Activated T-cell treated with anti-CD3 and anti-CD28 coated beads for 24 hours (primary cell): ENCODE measurements around the gene MORF4L1.
"Not testable (repeated sequence)": the region's sequence is repeated elsewhere in the genome, so short reads cannot be mapped to it uniquely, and the experiment has no call there.

Experiments used
- DNase-seq: peaks from one replicate; pipeline ENCODE4 v3.0.0-alpha.2; 2020; ENCODE audit warnings: low read depth

MORF4L1 gene

DNA sequence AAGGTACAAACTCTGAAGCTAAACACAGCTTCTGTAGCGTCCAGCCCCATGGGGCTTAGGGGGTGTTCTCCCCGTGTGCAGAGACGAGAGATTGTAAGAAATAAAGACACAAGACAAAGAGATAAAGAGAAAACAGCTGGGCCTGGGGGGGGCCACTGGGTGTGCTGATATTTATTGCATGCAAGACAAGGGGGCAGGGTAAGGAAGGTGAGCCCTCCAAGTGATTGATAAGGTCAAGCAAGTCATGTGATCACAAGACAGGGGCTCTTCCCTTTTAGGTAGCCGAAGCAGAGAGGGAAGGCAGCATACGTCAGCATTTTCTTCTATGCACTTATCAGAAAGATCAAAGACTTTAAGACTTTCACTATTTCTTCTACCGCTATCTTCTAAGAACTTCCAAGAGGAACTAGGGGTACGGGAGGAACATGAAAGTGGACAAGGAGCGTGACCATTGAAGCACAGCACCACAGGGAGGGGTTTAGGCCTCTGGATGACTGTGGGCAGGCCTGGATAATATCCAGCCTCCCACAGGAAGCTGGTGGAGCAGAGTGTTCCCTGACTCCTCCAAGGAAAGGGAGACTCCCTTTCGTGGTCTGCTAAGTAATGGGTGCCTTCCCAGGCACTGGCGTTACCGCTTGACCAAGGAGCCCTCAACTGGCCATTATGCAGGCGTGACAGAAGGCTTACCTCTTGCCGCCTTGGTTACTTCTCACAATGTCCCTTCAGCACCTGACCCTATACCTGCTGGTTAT lies 29.8 kb downstream of the MORF4L1 start:
- DNase-seq: not testable (repeated sequence)

DNA sequence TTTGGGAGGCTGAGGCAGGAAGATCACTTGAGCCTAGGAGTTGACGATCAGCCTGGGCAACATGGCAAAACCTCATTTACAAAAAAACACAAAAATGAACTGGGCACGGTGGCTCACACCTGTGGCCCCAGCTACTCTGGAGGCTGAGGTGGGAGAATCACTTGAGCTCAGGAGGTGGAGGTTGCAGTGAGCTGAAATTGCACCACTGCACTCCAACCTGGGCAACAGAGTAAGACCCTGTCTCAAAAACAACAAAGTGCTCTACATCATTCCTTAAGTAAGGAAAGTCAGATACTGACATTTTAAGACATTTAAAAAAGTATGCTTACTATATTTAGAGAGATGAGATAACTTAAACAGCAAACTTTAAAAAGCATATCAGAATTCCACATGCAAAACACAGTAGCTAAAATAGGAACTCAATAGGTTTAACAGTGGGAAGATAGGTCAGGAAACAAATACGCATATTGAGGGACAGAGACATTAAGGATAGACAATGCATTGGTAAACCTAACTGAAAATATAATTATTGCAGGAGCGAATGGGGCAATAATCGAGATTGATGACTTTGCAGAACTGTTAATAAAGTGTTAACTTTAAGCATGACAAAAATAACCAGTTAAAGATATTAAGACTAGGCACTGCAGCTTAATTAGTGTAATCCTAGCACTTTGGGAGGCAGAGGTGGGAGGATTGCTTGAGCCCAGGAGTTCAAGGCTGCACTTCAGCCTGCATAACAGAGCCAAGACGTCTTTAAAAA lies 32.1 kb downstream of the MORF4L1 start:
- no peak for DNase-seq

DNA sequence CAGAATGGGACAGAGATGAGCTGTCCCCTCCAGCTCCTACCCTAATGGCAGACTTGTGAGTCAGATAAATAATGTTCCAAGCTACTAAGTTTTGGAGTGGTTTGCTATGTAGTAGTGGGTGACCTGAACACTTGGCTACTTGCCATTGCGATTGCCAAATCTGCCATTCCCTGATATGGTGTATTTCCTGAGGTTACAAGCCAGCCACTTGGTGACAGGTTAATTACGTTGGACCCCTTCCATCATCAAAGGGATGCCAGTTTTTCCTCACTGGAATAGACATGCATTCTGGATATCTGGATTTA lies 33.6 kb downstream of the MORF4L1 start:
- DNase-seq: no peak

DNA sequence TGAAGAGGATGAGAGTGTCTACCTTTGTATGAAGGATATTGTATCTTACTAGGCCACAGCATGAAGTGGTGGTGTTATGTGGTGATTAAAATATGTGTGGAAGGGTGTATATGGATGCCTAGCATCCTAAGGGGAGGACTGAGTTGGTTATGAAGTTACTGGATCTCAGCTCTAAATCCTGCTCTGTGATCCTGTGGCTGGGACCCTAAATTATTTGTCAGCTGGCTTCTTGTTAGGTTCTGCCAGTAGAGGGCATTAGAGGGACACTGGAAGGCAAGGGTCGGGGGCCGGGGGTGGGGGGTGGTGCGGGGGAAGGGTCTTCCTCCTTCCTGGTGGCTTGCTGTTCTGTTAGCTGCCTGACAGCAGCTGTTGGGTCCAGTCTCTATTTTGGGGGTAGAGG lies 34.9 kb downstream of the MORF4L1 start:
- no peak for DNase-seq

DNA sequence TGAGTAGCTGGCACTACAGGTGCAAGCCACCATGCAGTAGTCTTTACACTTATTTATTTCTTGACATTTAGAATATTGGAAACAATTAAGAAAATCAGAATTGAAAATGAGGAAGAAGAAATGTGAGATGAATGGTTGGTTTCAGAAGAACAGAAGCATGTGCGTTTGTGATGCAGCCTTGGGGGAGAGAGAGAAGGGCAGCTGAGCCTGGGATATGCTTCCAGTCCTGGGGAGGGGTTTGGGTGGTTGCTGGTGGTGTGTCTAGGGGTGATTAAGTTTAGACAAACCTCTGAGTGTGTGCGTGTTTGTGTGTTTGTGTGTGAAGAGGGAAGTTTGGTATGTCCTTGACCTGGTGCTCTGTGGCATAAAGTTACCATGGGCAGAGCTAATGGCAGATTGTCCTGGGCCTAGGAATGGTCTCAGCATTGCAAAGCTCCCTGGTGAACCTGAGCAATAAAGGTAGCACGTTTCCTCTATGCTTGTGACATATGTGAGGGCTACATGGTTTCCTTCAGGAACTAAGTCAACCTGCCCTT lies 36.5 kb downstream of the MORF4L1 start:
- no peak for DNase-seq

DNA sequence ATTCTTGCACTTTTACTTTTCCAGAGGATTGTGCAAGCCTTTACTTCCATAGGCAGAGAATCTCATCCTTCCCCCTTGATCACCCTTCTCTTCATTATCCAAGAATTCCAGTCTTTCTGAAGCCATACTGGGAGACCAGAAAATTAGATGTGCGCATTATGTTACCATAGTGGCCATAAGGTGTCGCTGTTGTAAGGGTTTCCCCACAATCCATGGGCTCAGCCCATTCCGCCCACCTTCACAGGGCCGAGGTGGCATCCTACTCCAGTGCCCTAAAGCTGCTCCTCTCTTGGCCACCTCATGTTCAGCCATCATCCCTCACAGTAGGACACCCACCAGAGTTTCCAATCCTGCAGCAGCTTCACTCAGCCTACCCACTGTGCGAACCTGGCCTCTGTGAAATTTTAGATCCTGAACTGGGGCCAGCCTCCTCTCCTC lies 37.1 kb downstream of the MORF4L1 start:
- DNase-seq: peak; percentile 5

DNA sequence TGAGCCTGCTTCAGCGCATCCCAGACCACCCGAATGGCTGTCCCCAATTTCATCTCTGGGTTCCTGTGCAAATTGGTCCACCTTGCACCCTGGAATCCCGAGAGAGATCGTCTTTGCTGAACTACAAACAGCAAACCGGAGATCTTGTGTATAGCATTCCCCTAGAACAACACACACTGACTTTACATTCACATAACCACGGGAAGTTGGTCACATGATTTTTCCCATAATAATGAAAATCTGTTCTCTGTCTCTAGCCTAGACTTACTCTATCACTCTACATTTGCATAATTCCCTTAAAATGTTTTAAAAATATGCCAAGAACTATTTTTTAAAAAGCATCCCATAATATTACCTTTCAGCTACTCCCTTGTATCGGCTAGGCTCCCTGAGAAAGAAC lies 37.6 kb downstream of the MORF4L1 start:
- no peak for DNase-seq

DNA sequence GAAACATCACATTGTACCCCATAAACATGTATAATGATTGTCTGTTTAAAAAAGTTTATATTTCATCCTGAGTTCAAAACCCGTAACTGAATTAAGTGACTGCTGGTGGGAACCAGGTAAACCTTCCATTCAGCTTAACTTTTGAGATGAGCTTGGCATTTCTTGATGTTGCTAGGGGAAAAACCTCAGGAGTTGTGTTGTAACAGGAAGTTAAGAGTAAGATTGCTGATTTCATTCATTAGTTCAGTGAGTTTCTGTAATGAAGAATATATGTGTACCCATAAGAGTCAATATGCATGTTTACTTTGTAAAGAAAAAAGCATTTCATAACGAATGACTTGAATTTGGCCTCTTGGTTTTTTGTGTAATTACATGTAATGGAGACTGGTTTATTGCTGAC lies 39.6 kb downstream of the MORF4L1 start:
- DNase-seq: no peak

DNA sequence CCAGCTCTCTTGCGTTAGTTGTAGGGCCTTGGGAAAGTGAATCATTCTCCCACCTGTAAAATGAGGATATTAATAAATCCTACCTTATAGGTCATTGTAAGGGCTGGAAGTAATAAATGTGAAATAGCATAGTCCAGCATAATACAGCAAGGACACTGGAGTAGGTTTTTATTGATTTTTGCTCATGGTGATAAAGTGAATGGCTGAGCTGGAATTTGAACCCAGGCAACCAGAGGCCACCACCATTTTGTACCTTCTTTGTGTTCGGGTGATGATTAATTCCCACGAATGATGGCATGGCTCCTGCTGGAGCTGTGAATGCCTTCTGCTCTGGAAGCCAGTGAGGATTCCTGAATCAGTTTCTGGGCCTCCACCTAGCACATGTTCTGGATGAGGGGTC lies 40.3 kb downstream of the MORF4L1 start:
- no peak for DNase-seq

DNA sequence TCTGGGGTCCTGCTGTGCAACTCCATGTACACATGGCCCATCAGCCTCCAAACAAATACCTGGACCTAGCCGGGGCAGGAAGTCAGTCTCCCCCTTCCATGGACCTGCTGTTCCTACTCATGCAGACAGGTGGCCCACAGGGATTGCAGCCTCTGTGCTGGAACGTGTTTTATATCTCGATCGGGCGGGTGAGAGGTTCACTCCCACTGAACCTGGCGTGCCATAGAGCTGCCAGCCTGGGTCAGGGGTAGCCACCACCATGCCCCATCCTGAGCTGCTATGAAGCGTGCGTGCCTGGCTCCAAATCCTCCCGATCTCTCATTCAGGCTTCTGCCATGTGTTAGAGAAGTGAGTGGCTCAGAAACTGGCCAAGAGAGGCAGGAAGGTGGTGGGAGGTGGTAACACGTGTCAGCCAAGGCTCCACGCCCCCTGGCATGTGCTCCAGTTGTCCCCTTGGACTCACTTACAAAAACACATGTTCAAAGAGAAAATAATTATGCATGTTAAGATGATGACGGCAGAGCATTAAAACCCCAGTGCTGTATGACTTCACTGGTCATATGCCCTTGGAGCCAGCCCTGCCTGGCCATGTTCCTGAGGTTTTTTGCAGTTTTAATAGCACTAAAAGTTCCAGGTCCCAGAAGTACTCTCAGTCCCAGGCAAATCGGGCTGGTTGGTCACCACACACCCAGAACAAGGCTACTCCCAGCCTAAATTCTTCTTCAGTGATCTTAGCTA lies 41.5 kb downstream of the MORF4L1 start:
- no peak for DNase-seq

DNA sequence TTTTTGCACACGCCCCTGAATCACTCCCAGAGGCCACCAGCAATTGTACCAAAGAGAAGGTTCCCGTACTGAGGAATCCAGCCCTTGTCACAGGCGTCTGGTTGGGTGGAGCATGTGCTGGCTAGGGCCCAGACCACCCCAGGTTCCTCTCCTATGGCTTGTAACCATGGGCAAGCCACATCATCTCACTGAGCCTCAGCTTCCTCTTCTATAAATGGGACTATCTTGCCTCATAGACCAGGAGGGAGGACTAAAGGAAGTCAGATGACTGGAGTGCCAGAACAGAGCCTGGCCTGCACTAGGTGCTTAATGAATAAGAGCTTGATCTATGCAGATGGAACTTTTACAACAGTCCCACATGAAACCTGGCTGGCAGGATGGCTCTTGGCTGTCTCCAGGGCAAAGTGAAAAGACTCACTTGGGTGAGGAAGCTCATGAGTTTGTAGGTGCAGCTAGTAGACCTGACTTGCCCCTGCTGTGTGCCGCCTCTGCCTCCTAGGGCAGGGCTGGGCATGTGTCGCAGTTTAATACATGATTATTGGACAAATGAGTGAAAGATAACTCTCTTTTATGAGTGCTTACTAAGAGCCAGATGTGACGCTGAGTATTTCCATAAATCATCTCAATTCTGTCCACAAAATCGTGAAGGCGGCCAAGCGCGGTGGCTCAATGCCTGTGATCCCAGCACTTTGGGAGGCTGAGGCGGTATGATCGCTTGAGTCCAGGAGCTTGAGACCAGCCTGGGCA lies 42.8 kb downstream of the MORF4L1 start:
- DNase-seq: no peak

DNA sequence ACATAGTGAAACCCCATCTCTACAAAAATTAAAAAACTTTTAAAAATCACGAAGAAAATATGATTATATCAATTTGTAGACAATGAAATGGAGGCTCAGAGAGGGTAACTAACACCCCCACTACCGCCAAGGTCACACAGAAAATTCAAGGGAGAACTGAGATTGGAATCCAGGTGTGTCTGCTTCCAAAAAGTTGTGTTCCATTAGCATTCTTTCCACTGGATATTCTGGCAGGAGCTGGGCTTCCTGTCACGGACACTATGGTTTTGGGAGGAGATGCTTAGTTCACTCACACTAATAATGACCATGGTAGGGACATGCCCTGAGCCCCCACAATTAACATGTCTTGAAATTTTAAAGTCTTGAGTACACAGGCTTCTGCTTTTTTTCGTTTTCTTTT lies 43.4 kb downstream of the MORF4L1 start:
- DNase-seq: no peak

DNA sequence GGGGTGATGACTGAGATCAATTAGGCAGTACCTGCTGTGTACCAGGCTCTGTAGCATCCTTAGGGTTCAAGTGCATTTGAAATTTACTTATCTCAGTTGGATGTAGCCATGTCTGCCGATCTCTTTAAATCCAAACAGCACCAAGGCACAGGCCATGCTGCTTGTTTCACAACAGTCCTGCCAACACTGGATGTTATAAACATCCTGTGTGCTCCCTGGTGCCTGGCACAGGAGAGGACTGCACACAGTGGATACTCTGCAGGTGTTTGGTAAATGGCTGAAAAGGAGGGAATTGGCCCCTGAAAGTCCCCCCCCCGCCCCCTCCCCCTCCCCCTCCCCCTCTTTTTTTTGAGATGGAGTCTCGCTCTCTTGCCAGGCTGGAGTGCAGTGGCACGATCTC lies 45.2 kb downstream of the MORF4L1 start:
- DNase-seq: no peak

DNA sequence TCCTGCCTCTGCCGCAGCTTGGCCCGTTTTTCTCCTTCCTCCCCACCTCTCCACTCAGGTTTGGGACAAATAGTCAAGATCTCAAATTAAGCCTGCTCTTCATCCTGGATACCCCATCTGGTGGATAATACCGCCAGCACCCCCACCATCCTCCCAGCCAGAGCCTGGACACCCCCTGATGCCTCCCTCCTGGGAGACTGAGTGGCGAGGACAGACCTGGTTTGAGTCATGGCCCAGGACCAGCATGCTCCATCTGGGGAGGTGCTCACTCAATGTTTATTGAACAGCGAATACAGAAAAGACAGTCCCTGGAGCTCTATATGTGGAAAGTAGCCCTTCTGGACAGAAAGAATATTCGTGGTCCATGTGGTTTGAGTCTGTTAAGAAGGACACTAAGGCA lies 48.8 kb downstream of the MORF4L1 start:
- no peak for DNase-seq

DNA sequence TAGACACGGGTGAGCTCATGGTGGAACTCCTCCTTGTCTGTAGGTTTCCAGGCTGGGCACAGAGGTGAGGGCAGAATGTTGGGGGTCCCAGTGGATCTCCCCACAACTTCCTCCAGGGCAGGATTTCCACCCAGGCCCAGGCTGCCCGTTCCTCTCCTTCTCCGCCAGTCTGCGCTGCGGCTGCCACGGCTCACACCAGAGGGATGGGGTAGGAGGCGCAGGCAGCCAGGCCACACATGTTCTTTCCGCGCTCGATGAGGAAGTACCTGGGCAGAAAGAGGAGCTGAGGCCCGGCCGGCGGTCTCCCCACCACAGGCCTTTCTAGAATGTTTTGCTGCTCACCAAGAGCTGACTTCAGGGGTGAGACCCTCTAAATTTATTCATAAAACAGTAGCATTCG lies 49.2 kb downstream of the MORF4L1 start:
- DNase-seq: no peak

DNA sequence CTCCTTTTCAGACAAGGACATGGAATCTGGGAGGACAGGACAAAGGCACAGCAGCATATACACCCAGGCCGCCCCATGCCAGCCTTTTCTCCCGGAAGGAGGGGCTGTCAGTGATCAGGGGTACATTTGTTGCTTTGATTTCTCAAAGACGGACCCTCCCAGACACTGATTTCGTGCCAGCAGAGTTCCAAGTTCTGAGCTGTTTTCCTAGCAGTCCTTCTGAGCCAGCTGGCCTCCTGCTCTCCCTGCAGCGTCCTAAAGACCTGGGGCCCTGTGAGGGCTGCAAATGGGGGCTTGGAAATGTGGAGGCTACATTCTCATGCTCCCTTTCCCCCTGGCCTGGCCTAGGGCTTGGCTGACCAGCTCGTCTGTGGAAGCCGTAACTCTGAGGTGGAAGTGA lies 49.8 kb downstream of the MORF4L1 start:
- no peak for DNase-seq

DNA sequence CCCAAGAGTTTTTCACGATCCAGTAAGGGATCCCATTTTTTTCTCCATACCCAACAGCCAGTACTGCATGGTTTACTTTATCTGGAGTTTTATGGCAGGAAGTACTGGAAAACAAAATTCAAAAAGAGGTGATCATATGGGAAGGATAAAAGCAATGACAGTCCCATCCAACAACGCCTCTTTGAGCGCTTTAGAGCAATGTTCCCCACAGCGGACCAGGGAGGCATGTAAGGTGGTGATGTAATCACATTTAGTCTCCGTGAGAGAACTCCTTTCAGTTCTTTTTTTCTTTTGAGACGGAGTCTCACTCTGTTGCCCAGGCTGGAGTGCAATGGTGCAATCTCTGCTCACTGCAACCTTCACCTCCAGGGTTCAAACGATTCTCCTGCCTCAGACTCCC lies 50.3 kb downstream of the MORF4L1 start:
- DNase-seq: no peak

DNA sequence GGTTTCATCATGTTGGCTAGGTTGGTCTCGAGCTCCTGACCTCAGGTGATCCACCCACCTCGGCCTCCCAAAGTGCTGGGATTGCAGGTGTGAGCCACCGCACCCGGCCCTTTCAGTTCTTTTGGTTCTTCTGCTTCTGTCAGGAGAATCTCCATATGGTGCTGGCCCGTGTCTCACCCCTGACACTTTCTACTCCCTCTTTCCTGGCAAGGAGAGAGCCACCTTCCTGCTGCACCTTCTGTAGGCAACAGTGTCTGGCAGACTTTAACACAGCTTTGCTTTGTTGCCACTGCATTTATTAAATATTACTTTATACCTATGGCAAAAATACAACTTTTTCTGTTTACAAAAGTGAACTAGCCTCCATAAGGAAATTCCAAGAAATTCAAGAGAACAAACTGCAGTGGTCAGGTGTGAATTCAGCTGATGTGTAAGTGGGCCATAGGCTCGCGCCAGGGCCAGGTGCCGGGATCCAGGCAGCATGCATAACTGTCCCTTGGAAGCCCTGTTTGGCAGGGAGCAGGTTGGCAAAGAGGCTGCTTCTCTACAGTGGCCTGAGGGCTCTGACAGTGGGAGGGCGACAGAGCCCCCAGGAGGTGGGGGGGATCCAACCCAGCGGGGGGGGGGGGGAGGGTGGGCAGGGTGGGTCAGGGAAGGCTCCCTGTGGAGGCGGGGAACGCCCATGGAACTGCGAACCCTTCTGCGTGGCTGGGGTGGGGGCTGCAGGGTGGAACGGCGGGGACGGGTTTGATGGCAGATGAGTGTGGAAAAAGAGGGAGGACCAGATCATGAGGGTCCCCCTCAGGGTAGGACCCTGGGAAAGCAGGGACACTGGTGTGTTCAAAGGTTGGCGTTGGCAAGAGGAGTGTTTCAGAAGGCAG lies 51.0 kb downstream of the MORF4L1 start:
- no peak for DNase-seq

DNA sequence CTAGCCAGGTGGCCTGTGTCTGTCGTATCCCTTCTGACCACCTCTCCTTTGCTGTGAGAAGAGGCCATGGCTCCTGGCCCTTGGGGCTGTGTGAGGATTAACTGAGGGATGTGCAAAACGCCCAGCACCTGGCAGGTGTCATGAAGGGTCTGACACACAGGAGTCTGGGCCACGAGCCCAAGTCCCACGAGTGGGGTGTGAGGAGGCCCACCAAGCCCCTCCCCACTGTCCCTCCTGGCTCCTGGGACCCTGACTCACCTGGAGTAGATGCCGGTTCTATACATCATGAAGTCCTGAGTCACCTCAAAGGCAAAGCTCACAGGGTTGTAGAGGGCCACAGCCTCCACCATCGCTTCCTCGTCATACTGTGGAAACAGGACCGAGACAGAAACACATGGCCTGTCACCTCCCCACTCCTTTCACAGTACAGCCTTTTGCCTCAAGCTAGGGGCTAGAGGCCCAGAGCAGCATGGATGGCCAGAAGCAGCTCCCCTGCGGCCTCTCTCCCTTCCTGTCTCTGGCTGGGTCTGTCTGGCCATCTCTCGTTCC lies 52.5 kb downstream of the MORF4L1 start:
- no peak for DNase-seq

DNA sequence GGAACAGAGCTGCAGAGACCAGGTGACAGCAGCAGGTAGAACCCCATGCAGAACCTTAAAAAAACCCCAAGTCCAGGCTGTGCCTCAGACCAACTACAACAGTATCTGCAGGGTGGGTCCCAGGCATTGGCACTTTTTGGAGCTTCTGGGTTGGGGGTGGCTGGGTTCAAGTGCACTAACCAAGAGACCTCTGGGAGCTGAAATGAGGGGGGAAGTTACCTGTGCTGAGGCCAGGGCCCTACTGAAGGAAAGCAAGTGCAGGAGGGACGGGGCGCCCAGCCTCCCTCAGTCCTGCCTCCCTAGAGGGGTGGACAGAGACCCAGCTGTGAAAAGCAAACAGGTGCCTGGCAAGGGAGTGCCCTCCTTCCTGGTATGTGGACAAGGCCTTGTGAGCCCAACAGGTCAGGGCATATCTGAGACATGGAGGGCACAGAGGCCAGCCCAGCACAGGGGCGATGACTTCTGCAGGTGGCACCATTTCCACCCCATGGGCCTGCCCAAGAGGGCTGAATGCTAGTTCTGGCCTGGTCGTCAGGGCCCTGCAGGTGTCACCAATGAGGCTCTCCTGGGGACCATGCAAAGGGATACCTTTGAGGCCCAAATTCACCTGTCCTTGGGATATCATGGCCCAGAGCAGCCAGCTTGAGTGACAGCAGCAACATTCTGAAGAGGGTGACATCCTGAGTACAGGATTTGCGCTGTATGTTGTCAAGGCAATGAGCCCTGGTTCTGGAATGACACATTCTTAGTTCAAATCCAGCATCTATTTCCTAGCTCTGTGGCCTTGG lies 53.5 kb downstream of the MORF4L1 start:
- DNase-seq: no peak
